Lung microvascular endothelial cell (primary cell): ENCODE data around the gene CLCN2. TPM values are rescaled to one million over a fixed set of nuclear protein-coding genes. Genes with fewer than 3 reads are reported as not detected.

Experiments used
- DNase-seq, 2 donors: peaks; one replicate each; pipeline versions ENCODE4 v3.0.0 to v3.0.0-alpha.2; 2010; ENCODE audit warnings: low read depth in 2 of 2
- total RNA-seq: library from RNA; depleted of rRNA; stranded (reverse); fragments of >200 nt; gene quantifications from 2 replicates; pipeline ENCODE4 v1.2.1, GENCODE V29; 2014

The CLCN2 gene
- total RNA-seq, result 1.5 and 1.8 TPM in 2 replicates

GRCh38 chr3:184361532-184361931 is at the start of gene CLCN2, which contains the start of gene POLR2H:
CLCN2 (minus strand) TSS chr3:184361605; CDS start chr3:184361479, 126 bp downstream.
POLR2H (plus strand) TSS chr3:184361710; CDS start chr3:184363493, 1,783 bp downstream.
- peak; percentile 48 to 70 for DNase-seq

GRCh38 chr3:184409946-184410500 is 48.6 kb upstream of the CLCN2 start:
- no peak for DNase-seq

DNA sequence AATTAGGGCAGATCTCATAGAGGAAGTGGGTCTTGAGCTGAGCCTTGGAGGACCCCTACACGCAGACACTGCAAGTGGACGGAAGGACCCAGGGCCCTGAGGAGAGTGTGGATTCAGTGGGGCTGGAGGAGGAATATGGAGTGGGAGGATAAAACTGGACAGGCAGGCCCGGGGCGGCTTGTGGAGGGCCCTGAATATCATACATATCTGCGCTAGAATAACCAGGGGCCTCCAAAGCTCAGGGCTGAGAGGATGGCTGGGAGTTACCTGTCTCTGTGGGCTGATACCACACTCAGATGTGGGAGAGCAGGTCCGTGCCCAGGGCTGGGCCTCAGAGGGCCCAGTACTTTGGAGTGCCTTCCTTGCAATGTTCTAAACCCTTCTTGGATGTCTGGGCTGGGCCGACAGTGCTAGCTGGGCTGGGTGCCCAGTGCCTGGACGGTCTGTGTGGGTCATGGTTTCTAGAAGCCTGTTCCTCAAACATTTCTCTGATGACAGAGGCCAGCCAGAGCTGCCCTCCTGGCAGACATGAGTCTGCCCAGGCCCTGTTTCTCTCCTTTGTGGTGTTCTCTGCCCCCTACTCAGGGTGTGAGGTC is 48.0 kb upstream of the CLCN2 start:
- DNase-seq, result no peak

DNA sequence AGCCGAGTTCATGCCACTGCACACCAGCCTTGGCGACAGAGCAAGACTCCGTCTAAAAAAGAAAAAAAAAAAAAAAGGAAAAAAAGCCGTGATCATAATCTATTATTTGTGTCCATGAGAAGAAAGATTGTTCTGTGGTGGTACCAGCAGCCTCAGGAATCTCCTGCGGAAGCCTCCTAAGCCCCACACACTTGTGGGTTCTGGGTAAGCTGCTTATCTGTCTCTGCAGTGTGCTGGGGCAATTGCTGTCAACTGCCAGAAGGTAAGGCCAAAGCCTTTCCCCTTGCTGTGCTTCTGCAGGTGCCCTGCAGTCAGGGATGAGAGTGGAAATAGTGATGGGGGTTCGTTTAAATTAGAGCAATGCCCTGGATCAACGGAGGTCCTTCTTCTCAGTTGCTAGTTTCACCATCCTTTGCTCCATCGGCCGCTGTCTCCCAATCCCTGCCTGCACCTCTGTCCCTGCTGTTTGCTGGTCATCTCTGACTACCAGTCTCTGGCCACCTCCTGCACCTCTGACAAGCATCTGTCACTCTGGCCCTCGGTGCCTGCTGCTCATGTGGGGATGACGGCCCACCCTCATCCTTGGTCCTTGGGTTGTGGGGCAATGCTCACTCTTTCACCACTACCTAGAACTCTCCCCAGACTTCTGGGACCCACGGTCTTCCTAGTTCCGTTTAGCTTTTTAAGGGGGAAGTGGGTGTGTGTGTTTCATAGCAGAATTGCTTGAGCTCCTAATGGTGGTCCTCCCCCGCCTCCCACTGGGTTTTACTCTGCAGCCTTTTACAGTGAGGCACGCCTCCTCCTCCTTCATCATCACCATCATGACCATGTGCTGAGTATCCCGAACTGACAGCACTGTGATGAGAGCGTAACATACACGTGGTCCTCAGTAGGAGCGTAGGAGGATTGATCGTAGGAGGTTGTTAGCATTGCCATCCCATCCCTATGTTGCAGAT is 43.9 kb upstream of the CLCN2 start:
- DNase-seq, result no peak

GRCh38 chr3:184399410-184399809 is 38.0 kb upstream of the CLCN2 start:
- peak in 1 of 2 donors; percentile 57 for DNase-seq

GRCh38 chr3:184395320-184395660 is 33.9 kb upstream of the CLCN2 start:
- no peak for DNase-seq

GRCh38 chr3:184391266-184391665 is 29.9 kb upstream of the CLCN2 start:
- DNase-seq, result no peak

DNA sequence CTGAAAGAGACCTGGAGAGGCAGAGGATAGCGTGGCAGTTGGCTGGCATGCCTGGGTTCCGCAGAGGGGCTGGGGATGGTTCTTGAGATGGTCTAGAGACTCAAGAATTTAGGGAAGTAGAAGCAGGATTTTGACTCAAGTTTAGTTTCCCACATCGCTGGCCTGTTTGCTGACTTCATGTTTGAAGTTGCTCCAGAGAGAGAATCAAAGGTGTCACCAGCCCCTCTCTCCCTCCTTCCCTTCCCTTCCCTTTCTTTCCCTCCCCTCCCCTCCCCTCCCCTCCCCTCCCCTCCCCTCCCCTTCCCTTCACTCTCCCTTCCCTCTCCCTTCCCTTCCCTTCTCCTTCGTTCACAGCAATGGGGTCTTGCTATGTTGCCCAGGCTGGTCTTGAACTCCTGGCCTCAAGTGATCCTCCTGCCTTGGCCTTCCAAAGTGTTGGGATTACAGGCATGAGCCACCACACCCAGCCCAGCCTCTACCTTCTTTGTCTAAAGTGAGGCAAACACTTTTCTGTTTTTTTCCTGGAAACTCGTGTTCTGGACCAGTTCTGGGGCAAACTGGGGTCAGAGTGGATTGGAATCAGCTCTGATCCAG is 28.6 kb upstream of the CLCN2 start:
- no peak for DNase-seq

DNA sequence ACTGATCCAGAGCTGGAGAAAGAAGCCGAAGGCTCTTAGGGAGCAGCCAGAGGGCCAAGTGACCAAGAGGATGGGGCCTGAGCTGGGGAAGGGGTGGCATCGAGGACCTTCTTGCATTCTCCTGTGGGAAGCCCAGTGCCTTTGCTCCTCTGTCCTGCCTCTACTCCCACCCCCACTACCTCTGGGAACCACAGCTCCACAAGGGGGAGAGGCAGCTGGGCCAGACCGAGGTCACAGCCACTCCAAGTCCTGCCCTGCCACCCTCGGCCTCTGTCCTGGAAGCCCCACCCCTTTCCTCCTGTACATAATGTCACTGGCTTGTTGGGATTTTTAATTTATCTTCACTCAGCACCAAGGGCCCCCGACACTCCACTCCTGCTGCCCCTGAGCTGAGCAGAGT is 28.0 kb upstream of the CLCN2 start:
- DNase-seq, result no peak

DNA sequence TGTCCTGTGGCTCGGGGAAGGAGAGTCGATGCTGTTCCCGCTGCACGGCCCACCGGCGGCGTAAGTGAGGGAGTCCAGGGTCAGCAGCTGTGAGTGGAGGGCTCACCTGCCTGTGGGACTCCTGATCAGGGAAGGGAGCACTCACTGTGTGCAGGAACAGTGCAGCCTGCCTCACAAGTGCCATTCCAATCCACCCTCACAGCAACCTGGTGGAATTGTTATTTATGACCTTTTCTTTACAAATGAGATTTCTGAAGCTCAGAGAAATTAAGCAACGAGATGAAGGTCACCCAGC is 27.5 kb upstream of the CLCN2 start:
- DNase-seq, result no peak

DNA sequence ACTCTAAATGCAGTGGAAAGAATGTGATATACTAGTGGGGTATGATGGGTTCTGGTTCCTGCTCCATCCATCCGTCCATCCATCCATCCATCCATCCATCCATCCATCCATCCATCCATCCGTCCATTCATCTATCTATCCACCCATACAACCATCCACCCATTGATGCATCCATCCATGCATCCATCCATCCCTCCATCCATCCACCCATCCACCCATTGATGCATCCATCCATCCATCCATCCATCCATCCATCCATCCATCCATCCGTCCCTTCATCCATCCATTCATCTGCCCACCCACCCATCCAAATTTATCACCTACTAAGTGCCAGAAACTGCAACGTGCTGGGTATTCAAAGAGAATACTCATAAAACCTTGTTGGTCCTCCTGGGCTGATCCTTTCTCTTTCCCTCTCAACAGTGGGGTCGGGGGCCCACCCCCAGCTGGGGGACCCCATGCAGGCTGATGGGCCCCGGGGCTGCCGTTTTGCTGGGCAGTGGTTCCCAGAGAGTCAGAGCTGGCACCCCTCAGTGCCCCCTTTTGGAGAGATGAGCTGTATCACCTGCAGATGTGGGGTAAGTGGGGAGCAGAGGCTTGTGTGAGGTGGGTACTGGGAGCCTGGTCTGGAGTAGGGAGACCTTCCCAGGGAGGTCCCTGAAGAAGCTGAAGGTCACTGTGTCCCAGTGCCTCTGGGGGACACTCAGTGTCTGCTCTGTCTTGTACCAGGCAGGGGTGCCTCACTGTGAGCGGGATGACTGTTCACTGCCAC is 26.9 kb upstream of the CLCN2 start:
- no peak for DNase-seq

- no peak for DNase-seq
These were observed 25.8 kb upstream of the CLCN2 start for GRCh38 chr3:184387174-184387714.

DNA sequence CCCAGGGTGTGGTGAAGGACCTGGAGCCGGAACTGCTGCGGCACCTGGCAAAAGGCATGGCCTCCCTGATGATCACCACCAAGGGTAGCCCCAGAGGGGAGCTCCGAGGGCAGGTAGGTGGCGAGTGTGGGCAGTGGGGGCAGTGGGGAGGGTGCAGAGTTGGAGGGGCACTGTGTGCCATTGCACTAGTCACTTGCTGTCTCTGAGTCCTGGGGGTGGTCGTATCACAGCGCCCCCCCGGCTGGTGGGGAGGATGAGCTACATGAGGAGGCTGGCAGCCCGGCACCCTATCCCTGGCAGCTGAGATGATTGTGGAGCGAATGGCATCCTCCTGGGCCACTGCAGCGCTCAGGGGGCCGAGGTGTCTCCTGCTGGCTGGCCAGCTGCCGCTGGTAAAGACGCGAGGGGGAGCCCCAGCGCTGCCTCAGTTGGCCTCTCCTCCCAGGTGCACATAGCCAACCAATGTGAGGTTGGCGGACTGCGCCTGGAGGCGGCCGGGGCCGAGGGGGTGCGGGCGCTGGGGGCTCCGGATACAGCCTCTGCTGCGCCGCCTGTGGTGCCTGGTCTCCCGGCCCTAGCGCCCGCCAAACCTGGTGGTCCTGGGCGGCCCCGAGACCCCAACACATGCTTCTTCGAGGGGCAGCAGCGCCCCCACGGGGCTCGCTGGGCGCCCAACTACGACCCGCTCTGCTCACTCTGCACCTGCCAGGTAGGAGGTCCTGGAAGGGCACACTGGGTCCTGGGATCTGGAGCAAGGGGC is 24.8 kb upstream of the CLCN2 start:
- no peak for DNase-seq

GRCh38 chr3:184384856-184385422 is 23.5 kb upstream of the CLCN2 start:
- DNase-seq, result no peak

- DNase-seq, result no peak
These were observed 22.9 kb upstream of the CLCN2 start for GRCh38 chr3:184384342-184384741.

DNA sequence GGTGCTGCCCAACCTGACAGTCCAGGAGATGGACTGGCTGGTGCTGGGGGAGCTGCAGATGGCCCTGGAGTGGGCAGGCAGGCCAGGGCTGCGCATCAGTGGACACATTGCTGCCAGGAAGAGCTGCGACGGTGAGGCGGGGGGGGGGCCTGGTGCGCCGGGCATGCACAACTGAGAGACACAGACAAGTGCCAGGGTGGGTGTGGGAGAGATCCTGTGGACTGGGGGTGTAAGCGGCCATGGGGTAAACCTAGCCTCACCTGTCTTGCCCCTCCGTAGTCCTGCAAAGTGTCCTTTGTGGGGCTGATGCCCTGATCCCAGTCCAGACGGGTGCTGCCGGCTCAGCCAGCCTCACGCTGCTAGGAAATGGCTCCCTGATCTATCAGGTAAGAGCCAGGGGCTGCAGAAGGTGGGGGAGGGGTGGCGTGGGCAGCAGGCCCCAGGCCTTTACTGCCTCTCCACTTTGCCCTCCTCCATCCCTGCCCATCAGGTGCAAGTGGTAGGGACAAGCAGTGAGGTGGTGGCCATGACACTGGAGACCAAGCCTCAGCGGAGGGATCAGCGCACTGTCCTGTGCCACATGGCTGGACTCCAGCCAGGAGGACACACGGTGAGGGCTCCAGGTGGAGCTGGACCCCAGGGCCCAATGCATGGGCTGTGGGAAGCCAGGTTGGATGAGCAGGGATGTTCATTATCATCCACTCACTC is 21.8 kb upstream of the CLCN2 start:
- DNase-seq, result no peak

GRCh38 chr3:184382326-184383032 is 21.1 kb upstream of the CLCN2 start:
- DNase-seq, result no peak

DNA sequence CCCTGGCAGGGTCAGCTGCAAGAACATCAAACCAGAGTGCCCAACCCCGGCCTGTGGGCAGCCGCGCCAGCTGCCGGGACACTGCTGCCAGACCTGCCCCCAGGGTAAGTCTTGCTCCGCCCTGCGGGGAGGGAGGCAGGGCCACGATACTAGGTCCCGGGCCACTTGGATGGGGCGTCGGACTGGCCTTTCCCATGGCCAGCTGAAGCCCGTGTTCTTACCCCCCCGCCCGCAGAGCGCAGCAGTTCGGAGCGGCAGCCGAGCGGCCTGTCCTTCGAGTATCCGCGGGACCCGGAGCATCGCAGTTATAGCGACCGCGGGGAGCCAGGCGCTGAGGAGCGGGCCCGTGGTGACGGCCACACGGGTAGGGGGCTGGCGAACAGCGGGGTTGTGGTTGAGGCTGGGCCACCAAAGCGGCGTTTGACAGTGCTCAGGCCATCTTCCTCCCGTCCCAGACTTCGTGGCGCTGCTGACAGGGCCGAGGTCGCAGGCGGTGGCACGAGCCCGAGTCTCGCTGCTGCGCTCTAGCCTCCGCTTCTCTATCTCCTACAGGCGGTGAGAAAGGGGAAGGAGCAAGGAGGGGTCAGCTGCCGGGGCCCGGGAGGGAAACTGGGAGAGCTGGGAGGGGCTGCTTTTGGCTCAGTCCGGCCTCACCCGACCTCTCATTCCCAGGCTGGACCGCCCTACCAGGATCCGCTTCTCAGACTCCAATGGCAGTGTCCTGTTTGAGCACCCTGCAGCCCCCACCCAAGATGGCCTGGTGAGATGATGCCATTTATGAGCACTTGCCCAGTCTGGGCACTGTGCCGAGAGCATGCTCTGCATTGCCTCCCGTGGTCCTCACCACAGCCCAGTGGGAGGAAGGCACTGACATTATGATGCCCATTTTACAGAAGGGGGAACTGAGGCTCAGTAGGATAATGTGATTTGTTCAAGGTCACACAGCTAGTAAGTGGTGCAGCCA is 20.1 kb upstream of the CLCN2 start:
- DNase-seq, result no peak
